Inflammatory macrophage treated with lipopolysaccharide for 4 hours (primary cell): Measurements from ENCODE around the gene P2RY10.
"Not testable (repeated sequence)": the region's sequence is repeated elsewhere in the genome, so short reads cannot be mapped to it uniquely, and the experiment has no call there.

Experiments
- DNase-seq: peaks from one replicate; pipeline ENCODE4 v3.0.0-alpha.2; 2020

P2RY10 gene, protein sequence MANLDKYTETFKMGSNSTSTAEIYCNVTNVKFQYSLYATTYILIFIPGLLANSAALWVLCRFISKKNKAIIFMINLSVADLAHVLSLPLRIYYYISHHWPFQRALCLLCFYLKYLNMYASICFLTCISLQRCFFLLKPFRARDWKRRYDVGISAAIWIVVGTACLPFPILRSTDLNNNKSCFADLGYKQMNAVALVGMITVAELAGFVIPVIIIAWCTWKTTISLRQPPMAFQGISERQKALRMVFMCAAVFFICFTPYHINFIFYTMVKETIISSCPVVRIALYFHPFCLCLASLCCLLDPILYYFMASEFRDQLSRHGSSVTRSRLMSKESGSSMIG

DNA sequence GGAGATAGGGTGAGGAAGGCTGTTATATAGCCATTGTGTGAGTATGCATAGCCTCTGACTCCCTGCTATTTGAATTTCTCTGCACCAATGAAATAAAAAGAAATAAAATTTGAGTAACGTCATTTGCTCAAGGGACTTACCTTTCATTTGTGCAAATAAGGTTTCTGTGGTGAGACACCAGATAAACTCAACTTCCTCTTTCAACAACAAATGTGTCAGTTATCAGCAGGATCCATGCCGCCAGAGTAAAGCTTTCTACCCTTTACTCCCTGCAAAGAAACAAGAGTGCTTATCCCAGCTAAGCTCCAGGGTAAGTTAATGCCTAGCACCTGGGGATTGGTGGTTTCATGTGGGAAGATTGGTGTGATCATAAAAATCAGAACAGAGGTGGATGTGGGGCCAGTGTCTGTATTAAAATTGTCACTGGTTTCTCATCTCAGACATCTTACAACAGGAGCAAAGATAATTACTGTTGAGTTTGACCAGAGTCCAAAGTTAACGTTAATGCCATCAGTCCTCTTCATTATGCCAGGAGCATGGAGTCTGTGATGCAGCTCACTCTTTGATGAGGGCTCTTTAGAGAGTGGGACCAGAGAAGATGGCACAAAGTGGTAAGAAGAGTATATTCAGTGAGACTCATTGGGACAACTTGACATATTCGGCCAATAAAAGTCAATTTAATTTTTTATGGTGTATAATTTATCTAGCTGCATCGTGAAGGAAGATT, at the start of gene P2RY10:
P2RY10 (plus strand) TSS at position 206 of the 727 bp plus-strand sequence. CDS start 15,130 bp downstream, outside the sequence.
- DNase-seq = no peak

DNA sequence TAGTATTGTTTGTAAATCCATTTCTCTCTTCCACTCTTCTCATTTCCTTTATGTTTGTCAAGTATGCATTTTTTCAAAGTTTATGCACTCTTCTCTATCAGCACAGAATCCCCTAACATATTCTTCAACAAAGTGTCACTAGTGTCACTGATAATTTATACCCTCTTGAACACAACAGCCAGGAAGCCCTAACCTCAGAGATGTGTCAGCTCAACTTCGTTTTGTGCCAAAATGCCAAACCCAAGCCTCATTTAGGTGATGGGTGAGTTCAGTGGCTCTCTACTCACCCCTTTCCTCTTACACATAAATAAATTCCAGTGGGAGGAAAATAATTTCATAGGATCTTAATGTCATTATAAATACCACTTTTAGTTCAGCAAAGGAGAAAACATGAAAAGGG, 22.4 kb upstream of the P2RY10 start:
- DNase-seq = no peak

DNA sequence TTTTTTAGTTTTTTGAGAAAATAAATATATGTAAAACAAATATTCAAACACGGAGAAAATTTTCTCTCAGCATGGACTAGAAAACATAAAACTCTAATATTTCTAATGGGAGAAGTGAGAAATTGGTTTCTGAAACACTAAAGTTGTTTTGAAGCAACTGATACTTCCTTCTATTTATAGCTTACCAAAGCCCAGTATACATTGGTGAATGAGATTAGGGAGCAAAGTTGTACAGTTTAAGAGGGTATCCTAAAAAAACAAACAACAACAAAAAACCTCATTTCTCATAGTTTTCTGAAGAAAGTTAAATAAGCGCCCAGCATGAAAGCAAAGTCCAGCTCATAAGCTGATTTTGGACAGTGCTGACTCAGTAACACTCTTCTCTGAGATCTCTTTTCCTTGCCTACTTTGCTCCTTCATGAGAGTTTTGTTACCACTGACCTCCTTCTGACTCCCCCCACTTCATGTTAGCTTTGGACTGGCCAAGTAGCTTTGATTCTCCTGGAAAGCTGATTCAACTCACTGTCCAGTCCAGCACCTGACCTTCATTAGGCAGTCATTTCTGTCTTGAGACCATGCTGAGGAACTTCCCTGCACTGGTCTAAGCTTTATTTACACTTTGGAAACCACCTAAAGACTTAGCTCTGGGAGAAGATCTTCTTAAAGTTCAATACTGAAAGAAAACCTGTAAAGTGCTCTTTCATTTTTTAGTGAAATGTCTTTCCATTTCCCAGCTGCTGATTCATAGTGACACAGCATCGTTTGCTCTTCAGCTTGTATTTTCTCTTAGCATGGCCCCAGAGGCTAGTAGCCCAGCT, 21.8 kb upstream of the P2RY10 start:
- DNase-seq = peak; percentile 30

DNA sequence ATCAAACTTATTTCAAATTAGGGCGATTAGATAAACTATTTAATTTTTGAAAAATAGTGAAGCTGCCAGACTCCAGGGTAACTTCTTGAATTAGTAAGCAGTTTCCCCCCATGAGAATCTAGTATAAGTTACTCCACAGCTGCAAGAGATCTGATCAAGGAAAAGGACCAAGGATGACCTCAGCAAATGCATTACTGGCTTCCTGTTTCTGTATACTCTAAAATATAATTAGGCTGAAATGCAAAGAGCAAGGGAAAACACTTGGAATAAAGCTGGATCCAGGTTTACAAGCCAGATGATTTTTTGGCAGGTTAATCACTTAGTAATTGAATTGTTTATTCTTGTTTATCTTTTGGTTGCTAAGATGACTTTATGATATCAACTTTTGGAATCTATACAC, 13.4 kb upstream of the P2RY10 start:
- DNase-seq = no peak

DNA sequence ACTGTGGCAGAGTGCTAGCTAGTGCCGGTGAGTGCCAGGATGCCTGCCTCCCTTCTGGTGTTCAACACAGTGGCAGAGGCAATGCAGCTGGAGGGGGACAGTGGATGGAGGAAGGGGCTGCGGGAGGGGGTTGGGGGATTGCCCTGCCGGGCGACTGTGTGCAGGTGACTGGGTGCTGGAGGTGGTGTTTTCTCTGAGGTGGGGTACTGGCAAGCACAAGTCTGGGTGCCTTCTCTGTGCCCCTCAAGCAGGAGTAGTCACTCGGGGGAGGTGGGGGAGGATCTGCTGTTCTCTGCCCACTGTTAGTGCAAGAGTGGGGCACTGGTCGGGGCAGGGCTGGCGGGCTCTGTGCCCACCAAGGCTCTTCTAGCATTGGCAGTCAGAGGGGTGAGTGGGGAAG, 10.3 kb upstream of the P2RY10 start:
- DNase-seq = no peak

DNA sequence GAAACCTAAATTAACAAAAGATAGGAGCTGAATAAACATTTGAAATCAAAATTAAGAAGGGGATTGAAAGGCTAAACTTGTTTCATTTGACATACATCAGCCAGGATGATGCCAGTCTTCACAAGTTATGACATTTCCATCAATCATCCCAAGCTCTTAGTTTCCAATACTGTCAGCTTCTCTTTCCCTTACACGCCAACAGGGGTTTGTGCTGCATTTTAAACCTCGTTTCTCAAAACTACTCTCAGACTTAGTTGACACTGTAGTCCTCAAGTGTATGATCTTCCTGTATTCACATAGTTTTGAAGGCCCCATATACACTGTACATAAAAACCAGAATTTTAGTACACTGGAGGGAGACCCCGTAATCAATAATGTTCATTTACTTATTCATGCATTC, 840 bp upstream of the P2RY10 start:
- DNase-seq = no peak

DNA sequence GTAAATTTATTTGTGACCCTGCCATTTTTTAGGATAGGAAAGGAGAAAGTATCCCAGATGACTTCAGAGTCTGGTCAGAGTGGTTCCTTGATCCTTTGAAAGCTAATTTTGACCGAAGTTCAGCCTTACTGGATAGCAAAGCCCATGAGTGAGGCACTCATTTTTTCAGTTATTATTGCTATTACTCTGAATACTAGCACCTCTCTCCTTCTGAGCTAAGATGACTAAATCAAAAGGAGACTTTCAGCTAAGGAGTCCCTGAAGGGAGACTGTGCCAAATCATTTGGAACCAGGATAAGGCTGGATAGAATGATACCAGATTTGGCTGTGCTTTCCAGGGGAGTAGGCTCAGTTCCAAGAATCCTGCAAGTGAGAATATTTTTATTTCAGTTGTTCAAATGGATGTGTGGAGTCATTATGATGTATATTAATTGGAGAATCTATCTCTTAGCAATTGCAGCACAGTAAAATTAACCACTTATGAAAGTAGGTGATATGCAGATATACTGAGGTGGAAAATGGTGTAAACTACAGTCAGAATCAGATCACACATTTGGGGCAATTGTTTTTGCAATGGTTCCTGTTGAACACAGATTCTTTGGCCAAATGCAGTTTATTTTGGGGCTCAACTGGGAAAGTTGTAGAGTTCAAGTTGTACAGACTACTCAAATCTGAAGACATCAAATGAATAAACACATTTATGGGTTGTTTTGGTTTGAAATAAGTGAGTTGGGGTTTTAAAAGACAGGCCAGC, 1.2 kb downstream of the P2RY10 start:
- no peak for DNase-seq

DNA sequence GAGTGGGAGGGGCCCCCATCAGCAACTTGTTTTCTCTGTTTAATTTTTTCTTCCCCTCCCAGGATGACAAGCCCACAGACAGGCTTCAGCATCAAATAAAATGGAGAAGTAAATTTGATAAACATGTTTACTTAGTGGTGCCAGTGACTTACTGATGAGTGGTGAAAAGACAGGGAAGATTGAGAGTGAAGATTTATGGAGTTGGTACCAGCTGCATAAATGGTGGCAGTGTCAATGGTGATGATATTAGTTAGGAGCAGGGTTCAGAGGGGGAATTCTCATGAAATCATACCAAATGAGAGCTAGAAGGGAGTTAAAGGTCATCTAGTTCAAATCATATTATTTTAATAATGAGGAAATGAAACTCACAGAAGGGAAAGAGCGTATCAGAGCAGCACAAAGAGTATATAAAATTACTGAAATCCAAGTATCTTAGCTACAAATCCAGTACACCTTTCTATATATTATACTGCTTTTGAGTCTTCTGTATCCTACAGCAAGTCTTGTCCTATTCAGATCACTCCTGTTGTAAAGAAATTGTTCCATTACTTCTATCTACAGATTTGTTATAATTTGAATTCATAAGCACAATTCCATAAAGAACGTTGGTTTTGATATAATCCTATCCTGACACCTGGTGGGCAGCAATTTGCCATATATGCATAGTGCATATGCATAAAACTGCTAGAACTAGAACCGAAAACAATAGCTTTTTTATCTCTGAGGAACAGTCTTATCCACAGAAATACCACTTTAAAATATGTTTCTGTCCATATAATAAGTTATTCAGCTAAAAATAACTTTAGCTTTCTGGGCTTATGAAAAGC, 5.0 kb downstream of the P2RY10 start:
- peak; percentile 18 for DNase-seq

DNA sequence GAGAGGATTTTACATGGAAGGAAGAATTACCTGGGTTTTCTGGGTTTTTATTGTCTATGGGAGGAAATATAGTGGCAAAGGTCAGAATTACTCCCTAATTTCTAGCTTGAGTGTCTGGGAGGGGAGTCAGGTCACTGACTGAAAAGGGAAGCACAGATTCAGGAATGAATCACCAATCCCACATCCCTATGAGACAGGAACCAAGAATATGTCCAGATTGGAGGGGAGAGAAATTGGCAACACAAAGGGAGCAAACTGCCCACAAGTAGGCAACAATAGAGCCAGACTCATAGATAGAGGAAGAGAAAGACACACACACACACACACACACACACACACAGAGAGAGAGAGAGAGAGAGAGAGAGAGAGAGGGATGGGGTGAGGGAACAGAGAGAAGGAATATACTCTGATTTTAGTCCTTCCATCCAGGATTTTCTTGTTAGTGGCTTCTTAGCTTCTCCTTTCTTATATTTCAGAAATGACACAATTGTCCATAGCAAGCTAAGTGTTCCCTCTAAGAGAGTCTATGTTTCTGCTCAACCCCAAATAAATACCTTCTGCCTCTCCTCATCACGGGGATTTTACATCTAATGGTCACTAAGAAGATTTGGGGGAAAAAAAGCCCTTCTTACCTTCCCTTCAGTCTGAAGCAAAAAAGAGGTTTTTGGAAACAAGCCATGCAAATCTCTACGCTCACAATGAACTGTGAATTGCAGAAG, 12.0 kb downstream of the P2RY10 start:
- DNase-seq = peak; percentile 31

DNA sequence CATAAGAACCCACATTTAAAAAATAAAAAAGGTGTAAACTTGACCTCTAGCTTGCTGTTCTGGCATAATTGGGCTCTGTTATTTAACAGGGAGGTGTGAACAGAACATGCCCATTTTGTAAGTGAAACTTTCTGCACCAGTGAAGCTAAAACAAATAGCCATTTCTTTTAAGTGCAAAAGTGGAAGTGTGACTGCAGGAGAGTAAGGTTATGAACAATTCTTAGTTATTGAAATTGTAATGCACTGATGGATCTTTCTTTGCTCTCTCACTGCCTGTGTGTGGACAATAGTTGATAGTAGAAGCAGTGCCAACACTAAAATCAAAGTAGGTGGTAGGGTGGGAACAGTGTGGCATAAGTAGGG, 12.6 kb downstream of the P2RY10 start:
- DNase-seq = no peak

DNA sequence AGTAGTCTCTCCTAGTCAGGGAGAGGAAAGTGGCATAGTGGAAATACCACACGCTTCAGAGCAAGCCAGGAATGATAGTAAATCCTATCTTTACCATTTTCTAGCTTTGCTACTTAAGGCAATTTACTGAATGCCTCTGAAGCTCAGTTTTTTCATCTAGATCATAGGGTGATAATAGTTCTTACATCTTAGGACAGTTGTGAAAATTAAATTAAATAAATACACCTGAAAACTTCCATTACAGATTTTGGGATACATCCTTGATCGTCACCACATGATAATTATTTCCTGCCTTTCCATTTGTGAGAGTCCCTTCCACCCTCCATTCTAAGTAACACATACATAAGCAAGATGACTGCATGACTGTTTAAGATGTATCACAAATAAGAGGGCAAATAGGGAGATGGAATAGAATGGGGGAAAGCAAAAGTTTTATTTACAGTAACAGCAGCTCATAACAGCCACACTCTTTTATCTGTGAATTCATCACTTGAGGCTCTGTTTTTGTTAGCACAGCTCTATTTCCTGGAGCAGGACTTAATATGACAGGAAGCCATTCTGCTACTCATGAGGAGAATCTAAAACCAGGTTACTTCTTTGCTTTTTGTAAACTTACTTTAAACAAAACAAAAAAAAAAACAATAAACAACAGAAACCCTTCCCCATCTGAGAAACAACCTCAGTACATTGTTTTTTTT, 13.4 kb downstream of the P2RY10 start:
- DNase-seq = no peak

DNA sequence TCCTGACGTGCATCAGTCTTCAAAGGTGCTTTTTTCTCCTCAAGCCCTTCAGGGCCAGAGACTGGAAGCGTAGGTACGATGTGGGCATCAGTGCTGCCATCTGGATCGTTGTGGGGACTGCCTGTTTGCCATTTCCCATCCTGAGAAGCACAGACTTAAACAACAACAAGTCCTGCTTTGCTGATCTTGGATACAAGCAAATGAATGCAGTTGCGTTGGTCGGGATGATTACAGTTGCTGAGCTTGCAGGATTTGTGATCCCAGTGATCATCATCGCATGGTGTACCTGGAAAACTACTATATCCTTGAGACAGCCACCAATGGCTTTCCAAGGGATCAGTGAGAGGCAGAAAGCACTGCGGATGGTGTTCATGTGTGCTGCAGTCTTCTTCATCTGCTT, 15.7 kb downstream of the P2RY10 start:
- no peak for DNase-seq

DNA sequence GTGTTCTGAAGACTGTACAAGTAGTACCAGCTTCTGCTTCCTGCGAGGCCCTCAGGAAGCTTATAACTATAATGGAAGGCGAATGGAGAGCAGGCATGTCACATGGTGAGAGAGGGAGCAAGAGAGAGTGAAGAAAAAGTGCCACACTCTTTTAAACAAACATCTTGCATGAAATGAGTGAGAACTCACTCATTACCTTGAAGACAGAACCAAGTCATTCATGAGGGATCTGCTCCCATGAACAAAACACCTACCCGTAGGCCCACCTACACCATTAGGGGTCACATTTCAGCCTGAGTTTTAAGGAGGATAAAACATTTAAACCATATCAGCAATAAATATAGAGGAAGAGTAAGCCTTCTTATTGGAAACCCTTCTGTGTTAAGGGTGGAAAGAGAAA, 19.4 kb downstream of the P2RY10 start:
- DNase-seq = no peak

DNA sequence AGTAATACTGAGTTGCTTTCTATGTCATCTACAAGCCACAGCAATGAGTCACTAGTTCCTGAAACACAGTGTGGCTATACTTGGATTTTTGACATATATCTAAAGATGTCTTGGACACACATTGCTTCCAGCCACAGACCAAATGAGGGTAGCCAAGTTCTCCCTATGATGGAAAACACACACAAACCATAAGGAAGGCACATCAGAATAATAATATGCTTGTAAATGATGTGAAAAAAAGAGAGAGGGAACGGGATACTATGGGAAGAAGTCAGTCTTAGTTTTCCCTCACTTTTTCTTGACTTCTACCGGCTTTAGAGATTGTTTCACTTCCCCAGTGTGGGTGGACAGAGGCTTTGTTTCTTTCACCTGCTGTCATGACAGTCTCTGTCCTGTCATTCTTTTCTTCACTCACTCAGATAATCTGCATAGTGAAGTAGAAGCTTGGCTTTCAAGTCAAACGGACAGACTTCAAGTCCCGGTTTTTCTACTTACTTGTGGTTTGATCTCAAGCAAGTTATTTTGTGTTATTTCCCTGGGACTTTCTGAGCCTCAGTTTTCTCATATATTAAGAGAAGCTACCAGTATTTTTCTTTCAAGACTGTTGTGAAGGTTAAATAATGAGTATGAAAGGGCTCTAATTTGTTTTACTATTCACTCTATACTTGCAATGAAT, 34.7 kb downstream of the P2RY10 start:
- DNase-seq = peak; percentile 10

DNA sequence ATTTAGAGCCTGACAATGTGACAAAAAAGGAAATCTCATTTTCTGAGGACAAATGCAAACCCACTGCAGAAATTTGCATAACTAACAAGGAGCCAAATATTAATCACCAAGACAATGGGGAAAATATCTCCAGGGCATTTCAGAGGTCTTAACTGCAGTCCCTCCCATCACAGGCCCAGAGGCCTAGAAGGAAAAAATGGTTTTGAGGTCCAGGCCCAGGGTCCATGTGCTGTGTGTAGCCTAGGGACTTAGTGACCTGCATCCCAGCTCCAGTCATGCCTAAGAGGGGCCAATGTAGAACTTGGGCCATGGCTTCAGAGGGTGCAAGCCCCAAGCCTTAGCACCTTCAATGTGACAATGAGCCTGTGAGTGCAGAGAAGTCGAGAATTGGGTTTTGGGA, 44.2 kb downstream of the P2RY10 start:
- DNase-seq = no peak

DNA sequence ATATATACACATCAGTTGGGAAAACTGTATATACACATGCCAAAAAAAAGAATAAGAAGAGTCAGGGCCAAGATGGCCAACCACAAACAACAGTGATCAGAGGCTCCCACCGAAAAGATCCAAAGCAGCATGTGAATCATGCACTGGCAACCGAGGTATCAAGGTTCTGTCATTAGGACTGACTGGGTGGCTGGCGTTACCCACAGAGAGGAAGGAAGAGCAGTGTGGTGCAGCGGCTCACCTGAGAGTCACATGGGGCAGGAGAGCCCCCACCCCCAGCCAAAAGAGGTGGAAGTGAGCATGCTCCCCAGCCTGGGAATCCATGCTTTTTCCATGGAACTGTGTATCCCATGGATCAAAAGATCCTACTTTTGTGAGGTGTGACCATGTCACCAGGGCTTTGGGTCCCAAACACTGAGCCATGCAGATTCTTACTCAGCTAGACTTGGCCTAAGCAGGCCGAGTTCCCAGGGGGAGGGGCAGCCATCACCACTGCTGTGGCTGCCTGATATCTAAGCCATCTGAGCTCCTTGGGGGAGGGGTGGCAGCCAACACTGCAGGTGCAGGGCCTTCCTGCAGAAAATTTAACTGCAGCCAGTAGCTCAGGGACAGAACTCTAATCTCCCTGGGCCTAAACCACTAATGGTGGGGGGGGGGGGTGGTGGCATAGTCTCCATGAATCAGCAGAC, 52.8 kb downstream of the P2RY10 start:
- no peak for DNase-seq

DNA sequence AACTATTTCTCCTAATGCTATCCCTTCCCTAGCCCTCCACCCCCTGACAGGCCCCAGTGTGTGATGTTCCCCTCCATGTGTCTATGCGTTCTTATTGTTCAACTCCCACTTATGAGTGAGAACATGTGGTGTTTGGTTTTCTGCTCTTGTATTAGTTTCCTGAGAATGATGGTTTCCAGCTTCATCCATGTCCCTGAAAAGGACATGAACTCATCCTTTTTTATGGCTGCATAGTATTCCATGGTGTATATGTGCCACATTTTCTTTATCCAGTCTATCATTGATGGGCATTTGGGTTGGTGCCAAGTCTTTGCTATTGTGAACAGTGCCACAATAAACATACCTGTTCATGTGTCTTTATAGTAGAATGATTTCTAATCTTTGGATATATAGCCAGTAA, 62.3 kb downstream of the P2RY10 start:
- DNase-seq = not testable (repeated sequence)
